ENCODE results near the gene CDH22.

CDH22 gene

DNA sequence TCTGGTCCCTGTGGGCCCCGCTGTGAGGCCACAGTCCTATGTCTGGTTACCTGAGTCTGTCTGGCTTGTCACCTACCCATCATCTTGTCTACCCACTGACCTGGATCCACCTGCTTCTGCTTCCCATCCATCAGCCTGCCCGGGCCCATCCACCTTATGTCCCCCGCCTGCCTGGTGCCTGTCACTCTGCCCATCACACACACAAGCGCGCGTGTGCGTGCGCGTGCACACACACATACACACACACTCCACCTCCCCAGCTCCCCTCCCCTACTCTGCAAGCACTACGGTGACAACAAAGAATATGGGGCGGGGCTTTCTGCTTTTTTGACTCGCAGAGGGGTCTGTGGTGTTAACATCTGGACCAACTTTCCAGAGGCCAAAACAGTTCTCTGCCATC is 8.0 kb downstream of the CDH22 start:
- no peak for DNase-seq (ENCODE audit: low spot score)

DNA sequence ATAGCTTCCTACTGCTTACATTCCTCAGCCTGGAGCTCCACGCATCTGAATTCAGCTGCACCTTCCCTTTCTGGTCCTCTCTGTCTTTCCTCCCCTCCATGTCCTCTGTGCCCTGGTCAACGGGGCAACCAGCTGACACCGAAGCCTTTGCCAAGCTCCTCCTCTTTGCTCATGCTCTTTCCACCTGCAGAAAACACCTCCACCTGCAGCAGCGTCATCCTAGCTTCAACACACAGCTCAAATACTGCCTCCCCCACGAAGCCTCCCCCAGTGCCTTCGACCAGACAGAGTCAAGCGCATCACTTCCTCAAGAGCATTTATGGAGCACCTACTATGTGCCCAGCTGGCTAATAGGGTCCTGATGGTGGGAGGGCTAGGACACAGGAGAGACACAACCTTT is 9.2 kb downstream of the CDH22 start:
- DNase-seq (ENCODE audit: low spot score): no peak

DNA sequence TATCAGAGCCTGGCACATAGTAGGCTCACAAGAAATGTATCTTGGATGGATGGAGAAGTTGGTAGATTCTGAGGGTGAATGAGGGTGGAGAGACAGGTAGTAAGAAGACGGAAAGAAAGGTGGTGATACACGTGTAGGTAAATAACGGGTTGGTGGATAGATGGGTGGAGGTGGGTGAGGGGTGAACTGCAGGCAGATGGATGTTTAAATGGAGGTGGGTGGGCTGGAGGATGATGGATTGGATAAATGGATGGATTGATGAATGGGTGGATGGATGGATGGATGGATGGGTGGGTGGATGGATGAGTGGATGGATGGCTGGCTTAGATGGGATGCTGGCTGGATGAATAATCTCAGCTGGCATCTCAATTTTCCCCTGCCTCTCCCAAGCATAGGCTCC is 9.9 kb downstream of the CDH22 start:
- DNase-seq (ENCODE audit: low spot score): no peak

DNA sequence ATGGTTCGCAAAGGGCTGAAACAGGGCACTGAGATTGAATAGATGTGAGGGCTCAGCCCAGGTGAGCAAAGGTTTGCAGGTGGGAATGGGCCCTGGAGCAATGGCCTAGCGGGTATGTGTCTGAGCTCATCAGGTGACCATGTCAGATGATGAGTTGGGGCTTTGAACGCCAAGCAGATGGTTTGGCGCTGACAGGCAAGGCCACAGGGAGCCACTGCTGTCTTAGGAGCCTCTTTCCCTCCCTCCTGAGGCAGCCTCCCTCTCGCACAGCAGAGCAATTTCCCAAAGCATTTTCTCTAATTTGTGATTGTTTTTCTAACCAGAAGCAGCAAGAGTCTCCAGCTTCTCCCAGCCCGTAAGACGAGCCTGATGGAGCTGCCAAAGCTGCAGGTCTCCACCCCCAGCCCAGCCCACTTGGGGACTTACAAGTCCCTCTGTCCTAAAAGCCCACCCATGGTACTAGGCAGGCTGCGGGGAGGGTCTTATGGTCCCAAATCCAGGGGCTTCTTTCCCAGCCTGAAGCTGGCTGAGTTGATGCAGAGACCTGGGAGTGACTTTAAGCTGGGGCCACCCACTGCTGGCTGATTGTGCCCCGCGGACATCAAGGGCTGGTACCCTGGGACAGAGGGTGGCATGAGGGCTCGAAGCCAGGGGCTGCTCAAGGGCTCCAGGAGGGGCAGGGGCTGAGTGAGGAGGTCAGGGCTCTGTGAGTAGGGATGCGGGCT is 11.6 kb downstream of the CDH22 start:
- DNase-seq (ENCODE audit: low spot score): no peak

- DNase-seq (ENCODE audit: low spot score): peak; percentile 69
Measured at GRCh38 chr20:46293084-46293483, 15.2 kb downstream of the CDH22 start.

GRCh38 chr20:46291401-46291800 is 16.9 kb downstream of the CDH22 start:
- DNase-seq (ENCODE audit: low spot score): no peak

GRCh38 chr20:46289432-46289831 is 18.9 kb downstream of the CDH22 start:
- DNase-seq (ENCODE audit: low spot score): no peak

GRCh38 chr20:46286977-46287376 is 21.3 kb downstream of the CDH22 start:
- no peak for DNase-seq (ENCODE audit: low spot score)

- no peak for DNase-seq (ENCODE audit: low spot score)
Measured at GRCh38 chr20:46286382-46286781, 21.9 kb downstream of the CDH22 start.

DNA sequence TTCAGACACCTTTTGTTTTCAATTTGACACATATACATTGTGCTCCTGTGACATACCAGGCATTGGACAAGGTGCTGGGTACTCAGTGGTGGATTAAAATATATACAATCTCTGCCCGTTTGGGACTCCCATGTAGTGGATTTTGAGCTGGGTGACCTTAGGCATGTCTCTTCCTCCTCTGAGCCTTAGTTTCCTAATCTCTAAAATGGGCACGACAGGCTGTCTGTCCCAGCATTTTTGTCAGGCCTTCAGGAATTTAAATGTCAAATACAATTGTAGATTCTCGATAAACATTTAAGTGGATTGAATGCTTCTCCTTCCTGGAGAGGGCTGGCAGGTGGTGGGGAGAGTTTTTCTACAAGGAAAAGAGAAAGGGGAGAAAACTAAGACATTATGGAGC is 22.6 kb downstream of the CDH22 start:
- no peak for DNase-seq (ENCODE audit: low spot score)

- no peak for DNase-seq (ENCODE audit: low spot score)
Measured at GRCh38 chr20:46285072-46285471, 23.2 kb downstream of the CDH22 start.

- no peak for DNase-seq (ENCODE audit: low spot score)
Measured at GRCh38 chr20:46284040-46284427, 24.3 kb downstream of the CDH22 start.

GRCh38 chr20:46283426-46284039 is 24.8 kb downstream of the CDH22 start:
- no peak for DNase-seq (ENCODE audit: low spot score)

GRCh38 chr20:46282669-46283068 is 25.6 kb downstream of the CDH22 start:
- DNase-seq (ENCODE audit: low spot score): no peak

DNA sequence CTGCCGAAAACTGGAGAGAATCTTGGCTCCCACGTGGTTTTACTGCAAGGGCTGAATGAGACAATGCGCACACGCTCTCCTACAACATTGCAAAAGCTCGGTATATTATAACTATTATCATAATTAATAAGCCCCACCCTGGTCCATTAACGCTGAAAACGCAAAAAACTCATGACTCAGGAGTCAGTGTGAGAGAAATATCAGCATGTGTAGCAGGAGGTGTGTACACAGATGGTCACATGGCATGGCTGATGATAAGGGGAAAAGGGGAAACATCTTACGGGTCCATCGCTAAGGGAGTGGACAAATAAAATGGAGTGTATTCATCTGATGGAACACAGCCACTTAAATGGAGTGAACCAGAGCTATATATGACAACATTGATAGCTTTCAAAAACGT is 29.2 kb downstream of the CDH22 start:
- DNase-seq (ENCODE audit: low spot score): no peak

- DNase-seq (ENCODE audit: low spot score): no peak
Measured at GRCh38 chr20:46277602-46278001, 30.7 kb downstream of the CDH22 start.

GRCh38 chr20:46276531-46276930 is 31.8 kb downstream of the CDH22 start:
- DNase-seq (ENCODE audit: low spot score): no peak

DNA sequence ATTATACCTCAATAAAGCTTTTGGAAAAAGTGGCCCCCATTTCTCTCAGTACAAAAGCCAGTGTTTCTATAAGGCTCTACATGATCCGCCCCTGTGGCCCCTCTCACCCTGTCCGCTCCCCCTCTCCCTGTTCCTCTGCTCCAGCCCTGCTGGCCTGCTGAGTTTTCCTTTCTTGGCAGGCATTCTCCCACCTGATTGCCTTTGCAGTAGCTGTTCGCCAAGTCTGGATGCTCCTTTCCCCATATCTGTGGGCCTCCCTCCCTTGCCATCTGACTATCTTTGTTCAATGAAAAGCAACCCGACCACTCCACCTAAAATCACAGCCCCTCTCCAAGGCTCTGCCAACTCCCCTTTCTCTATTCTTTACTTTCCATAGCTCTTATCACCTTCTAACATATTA is 33.2 kb downstream of the CDH22 start:
- no peak for DNase-seq (ENCODE audit: low spot score)

DNA sequence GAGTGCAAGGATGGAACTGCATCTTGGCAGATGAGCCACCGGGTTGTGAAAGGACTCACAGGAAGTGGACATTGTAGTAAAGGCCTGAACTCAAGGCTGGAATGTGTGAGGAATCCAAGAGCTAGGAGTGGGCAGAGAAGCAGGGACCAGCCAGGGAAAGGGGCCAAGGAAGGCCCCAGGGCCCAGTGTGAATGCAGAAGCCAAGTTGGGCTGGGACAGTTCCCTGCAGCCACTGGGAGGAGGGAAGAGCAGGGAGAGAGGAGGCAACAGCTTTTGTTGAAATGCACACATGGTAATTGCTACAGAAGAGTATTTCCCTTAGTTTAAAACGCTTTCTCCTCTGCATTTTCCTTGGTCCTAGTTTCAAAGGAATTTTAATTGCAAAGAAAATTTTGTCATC is 34.6 kb downstream of the CDH22 start:
- DNase-seq (ENCODE audit: low spot score): no peak

- no peak for DNase-seq (ENCODE audit: low spot score)
Measured at GRCh38 chr20:46272389-46273047, 35.8 kb downstream of the CDH22 start.

GRCh38 chr20:46270977-46271744 is 37.1 kb downstream of the CDH22 start:
- DNase-seq (ENCODE audit: low spot score): no peak

DNA sequence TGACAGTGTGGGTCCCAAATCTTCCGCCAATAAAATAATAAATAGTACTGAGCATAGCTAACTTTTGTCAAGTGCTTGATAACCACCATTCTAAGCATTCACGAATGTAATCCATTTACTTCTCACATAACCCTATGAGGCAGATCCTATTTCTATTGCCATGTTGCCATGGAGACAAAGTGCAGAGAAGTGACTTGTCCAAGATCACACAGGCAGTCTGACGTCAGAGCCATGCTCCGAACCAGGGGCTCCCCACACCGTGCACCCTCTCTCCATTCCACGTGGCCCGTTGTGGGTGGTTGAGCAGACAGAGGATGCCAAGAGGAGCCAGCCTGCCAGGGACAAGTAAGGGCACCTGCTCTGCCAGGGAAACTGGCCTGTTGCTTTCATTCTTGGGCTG is 38.9 kb downstream of the CDH22 start:
- no peak for DNase-seq (ENCODE audit: low spot score)

DNA sequence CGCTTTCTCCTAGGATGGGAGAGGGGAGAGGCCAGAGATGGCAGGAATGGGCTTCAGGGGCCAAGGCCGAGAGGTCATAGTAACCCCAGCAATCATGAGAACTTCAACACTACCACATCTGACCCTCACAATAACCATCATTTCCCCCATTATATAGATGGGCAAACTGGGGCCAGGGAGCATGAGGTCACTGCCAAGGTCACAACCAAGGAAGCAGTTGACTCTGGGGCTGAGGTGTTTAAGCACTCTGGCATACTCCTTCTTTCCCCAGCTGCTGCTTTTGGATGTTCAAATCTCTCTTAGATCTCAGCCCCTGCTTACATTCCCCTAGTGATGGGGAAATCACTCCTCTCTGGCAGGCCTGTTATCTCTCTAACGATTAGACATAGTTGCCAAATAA is 39.6 kb downstream of the CDH22 start:
- no peak for DNase-seq (ENCODE audit: low spot score)
